GM04503 (cell line): ENCODE measurements around the gene AMIGO1.
A peak's percentile ranks its signal among the peaks of the same experiment; 100 is the strongest.

Experiments
- DNase-seq: peaks from one replicate; pipeline ENCODE4 v3.0.0-alpha.2; 2012; ENCODE audit warnings: low read depth

The AMIGO1 gene

DNA sequence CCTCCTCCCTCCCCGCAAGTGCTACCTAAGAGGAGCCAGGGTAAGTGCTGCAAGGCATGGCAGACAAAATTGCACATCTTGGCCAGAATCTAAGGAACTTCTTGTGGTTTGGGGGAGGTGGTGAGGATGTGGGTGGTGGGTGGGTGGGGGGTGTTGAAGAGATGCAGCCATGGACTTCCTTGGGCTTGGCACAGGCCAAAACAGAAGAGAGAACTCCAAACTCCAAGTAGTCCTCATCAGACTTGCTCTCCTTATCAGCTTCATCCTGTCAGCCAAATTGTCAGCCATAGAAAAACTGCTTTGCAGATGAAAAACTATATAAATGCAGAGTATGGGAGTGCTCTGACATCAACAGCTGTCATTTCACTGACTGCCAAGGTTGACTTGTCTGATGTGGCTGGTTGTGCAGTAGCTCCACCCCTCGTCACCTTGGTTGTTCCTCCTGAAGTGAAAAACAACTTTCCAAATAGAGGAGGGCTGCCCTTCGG, 7.1 kb downstream of the AMIGO1 start:
- no peak for DNase-seq

DNA sequence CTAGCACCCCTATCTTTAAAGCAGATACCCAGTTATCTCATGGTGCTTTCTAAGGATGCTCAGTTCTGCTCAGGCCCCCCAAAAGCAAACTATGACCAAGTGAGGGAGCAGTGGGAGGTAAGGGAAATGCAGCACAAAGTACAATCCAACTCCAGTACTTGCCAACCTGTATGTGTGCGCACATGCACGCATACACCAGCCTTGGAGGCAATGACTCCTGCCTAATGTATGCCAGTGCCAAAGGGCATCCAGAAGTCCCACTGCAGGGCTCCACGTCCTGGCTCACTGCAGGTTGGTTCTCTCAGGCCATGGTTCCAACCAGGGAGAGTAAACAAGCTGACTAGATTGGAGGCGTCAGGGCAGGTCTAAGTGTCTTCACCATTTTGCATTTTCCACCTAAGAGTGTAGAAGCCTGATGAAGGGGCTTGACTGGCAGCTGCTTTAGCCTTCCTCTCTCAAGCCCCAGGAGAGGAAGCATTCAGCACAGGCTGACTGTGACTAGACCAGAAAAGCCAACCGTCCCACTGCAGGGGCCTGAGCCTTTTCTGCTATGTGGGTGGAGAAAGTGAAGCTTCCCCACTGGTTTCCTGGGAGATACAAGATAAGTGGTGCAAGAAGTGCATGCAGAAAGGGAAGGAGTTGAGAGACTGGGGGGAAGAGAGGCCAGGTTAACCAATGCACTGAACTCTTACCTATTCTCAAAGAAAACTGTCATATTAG, 7.7 kb downstream of the AMIGO1 start:
- DNase-seq = no peak

DNA sequence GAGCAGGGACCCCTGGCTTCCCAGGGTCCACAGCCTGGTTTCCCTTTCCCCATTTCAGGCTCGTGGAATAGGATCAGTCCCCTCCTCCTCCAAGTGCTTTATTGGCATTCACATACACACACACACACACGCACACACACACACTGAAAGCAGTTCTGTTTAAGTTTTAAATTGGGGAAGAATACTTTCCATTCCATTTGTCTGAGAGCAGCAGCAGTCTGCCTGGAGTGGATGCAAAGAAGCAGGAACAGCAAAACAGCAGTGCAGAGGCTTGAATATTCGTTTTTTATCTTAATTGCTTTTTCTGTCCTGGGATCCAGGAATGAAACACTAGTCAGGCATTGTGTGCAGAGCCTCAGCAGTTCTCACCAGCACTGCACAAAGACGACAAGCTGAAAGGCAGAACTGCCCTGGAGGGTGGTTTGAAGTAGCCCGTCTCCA, 8.6 kb downstream of the AMIGO1 start:
- DNase-seq = peak; percentile 82

DNA sequence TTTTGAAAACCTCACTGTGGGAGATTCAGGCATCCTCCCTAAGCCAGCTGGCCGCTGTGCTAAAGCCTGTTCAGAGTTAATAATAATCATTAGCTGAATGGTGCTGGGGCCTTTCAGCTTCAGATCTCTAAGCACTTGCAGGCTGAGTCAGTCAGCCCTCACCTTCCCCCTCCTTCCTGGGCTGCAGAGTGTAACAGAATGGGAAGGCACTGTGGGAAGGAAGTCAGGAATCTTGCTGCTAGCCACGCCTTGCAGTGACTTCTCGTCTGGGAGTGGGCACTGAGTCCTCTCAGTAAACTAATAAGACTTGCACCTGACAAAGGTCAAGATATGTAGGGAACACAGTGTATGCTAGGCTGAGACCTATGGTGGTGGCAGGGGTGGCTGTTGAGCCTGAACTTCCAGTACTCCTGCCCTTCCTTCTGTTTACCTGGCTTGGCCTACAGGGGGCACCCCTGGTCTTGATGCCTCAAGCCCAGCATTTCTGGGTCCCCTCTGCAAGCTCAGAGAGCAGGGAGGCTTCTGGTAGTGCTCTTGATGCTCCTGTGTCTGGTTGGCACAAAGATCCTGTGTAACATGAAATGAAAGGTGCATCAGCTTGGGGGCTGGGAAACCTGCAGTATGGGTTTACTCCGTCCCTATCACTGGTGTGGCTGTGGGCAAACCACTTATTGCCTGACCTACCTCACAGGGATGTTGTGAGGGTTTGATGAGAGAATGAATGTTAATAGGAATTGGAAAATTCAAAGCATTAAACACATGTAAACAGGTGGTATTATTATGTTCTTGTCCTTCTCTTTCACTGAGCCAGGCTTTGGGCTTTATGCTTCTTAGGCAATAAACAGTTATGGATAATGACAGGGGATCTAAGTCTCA, 9.6 kb downstream of the AMIGO1 start:
- no peak for DNase-seq

DNA sequence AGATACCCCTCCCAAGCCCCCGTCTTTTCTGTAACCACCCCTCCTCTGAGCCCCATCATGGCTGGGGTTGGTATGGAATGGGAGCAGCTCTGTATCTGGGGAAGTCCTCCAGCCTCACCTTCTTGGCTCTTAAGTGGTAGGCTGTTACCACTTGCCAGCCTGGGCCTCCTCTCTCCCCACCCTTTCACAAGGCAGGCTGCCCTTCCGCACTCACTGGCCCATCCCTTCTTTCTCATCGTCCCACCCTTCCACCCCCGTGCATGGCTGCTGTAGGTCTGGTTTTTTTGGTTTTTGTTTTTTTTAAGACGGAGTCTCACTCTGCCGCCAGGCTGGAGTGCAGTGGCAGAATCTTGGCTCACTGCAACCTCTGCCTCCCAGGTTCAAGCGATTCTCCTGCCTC, 10.4 kb downstream of the AMIGO1 start:
- DNase-seq = no peak

DNA sequence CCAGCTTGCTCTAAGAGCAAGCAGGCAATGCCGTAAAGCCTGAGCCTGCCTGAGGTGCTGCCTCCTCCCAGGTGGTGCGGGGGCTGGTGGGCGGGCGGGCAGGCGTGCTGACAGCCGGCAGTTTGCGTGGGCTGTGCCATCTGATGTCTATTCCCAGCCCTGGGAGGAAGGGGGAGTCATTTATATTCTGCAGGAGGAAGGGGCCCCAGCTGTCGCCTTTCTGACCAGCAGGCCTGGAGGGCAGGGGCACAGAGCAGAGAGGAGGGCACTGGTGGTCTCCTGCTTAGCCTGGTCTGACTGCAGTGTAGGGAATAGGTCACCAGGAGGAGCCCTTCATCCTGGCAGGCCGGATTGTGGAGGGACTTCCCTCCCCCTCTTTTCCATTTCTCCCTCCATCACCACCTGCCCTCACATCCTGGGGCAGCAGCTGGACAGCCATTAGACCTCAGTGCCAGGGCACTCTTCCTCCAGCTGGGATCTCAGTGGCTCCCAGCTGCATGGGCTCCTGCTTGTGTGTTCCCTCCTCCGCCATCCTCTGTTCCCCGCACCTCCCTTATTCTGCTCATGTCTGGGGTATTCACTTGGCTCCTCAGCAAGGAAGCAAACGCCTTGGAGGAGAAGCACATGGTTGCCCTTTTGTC, 11.2 kb downstream of the AMIGO1 start:
- no peak for DNase-seq

DNA sequence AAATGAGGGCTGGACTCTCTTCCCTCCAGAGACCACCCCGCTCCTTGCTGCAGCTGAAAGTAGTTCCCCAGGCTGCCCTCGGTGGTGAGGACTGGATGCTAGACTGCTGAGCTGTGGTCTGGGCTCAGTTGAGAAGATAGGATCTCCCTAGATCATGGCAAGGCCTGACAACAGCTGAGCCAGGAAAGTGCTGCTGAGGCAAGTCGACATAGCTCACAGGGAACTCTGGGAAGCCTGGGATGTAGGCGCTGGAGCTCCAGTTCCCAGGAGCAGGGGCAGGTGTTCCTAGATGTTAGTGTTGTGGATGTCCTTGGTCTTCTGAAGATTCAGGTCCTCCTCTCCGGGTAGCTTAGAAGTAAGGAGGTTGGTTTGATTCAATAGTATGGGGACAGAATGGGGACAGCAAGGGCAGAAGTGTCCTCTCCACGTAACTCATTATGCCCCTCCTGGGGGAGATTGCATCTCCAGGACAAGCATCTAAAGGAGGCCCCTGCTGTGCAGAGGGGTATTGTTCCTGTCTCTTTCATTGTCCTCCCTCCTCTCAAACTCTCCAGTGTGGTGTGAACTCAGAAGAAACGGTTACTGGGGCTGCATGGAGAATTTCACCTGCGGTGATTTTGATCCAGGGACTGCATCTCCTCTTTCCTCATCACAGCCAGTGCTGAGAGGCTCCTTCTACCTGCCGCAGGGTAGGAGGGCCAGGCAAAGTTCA, 11.9 kb downstream of the AMIGO1 start:
- no peak for DNase-seq

DNA sequence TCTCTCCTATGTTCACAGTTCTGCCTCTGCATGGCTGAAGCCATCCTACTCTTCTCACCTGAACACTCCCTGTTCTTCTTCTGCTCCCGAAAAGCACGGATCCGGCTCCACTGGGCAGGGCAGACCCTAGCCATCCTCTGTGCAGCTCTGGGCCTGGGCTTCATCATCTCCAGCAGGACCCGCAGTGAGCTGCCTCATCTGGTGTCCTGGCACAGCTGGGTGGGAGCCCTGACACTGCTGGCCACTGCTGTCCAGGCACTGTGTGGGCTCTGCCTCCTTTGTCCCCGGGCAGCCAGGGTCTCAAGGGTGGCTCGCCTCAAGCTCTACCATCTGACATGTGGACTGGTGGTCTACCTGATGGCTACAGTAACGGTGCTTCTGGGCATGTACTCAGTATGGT, 13.8 kb downstream of the AMIGO1 start:
- DNase-seq = no peak

DNA sequence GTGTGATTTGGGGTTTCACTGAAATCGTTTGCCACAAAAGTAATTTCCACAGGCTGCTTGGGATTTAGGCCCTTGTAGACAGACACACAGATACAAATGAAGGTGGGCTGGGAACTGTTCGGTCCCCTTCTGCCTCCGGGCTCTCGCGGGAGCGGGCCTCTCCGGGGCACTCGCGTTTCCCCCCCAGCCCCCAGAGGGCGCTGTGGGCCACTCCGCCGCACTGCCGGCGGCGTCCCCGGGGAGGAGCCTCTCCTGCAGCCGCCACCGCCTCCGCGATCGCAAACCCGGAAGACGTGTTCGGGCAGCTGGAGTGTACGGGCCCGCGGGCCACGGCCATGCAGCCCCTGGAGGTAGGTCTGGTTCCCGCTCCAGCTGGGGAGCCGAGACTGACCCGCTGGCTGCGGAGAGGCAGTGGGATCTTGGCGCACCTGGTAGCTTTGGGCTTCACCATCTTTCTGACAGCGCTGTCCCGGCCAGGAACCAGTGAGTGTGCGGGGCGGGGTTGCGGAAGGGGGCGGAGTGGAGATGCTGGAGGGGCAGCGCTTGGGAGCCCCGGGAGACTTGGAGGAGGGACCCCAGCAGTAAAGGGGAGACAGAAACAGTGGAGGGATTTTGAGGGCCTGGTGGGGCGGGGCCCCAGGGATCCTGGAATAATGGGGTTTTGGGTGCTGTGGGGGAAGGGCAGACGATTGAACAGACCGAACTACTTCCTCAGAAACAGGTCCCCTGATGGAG, 15.6 kb downstream of the AMIGO1 start, which contains the start of gene CYB561D1:
Gene CYB561D1, plus strand, starts transcription at position 290 of the 735 bp plus-strand sequence. Its CDS starts 46 bp downstream, at position 336.
- peak; percentile 37 for DNase-seq

DNA sequence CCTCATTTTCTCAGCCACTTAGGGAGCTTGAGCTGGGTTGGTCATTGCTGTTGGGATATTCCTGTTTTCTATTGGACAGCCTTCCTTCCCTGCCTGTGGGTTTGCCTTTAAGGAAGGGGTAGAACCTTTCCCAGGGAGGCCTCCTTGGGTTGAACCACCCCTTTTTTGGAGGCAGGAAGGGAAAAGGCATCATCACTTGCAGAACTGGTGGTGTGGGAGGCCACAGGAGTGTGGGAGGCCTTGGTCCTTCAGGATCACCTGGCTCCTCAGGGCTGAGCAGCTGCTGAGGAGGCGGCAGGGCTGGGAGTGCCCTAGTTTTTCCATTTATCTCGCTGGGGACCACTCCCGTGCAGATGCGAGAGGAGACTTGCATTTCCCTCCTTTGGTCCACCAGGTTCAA, 16.3 kb downstream of the AMIGO1 start:
- no peak for DNase-seq

DNA sequence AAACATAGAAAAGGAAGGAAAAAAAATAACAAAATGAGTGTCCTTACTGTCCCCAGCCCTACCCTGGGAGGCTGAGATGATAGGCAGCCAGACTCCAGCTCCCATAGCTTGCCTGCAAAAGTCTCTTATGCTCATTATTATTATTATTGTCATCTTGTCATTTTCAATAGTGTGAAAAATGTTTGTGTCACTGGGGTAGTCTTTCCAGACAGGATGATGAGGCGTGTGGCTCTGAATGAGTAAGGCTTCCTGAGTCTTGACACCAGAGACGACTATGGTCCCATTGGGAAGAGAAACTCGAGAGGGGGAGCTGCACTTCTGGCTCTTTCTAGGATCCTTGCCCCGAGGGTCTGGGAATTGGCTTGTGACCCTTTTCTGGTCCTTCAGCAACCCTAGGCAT, 16.7 kb downstream of the AMIGO1 start:
- DNase-seq = no peak

DNA sequence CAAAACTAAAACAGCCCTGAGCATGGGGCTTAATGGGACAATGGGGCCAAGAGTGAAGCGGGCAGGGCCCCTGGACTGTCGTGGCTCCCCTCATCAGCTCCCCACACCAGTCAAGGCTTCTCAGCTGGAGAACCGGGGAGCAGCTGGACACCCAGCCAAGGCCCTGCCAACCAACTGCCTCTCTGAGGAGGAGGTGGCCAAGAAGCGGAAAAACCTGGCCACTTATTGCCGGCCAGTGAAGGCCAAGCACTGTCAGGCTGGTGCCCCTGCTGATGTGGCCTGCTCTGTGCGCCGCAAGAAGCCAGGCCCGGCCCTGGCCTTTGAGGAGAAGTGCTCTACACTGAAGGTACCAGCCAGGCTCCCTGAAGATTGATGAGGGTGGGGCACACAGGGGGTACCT, 18.2 kb downstream of the AMIGO1 start:
- DNase-seq = no peak

DNA sequence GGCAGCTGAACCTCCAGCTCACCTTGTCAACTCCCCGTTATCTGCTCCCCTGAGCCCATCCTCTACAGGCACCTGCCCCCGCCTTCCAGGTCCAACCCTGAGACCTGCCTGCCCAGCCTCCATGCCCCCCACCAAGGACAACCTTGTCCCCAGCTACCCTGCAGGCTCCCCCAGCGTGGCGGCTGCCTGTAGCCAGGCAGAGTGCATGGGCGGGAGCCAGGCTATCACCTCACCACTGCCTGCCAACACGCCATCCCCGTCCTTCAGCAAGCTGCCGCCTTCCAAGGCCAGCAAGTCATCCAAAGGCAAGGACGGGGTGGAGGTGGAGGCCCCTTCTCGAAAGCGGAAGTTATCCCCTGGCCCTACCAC, 18.6 kb downstream of the AMIGO1 start:
- no peak for DNase-seq

DNA sequence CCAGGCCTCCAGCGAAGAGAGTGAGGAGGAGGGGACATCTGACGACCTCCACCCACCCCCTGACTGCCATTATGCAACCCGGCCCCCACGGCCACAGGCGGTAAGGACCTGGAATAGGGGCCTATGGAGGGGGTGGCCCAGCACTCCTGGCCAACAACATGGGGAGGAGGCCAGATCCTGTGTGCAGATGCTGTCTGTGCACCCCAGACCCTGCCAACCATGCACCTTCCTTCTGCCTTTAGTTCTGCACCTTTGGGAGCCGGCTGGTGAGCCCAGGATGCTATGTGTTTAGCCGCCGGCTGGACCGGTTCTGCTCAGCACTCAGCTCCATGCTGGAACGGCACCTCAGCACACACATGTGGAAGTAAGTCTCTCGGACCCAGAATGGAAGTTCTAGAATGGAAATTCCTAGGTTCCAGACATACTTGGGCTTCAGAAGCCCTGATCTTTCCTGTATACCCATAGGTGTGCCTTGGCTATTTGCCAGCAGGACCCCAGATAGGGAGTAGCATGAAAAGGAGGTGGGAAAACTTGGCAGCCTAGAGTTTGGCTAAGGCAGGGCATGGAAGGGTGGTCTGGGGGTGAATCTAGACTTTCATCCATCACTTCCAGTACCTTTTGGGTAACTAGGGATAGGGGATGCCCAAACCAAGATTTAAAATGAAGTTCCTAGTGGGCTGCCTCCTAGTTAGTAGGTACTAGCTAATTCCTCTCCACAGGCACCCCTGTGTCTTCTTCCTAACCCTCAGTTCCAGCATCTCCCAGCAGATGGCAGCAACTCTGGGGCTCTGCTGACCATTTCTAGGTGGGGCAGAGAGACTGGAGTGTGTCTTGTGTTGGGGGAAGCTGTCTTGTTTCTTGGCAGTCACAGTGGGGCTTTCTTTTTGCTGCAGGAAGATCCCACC, 19.2 kb downstream of the AMIGO1 start:
- no peak for DNase-seq

DNA sequence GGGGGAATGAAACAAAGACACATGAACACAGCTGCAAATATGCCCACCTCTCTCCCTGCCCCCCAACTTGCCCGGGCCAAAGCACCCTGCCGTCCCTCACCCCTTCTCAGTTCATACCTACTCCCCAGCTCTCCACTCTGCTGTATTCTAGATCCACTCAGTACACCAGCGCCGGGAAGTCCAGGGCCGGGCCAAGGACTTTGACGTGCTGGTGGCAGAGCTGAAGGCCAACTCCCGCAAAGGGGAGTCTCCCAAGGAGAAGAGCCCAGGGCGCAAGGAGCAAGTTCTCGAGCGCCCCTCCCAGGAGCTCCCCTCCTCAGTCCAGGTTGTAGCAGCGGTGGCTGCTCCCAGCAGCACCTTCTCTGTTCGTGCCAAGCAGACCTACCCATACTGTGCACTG, 20.8 kb downstream of the AMIGO1 start:
- no peak for DNase-seq

DNA sequence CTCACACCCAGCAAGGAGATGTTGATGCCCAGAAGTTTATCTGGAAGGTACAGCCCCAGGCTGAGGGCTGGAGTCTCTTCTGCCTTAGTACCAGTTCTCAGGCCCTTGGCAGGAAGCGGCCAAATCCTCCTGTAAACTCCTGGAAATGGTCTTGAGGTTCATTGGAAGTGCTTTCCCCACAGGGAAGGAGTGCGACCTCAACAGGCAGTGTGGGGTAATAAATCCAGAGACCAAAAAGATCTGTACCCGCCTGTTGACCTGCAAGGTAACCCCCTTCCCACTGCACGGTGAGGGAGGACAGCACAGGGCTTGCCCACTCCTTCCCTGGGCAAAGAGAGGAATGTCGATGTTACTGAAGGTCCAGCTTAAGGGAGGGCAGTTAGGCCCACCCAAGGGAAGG, 21.3 kb downstream of the AMIGO1 start:
- DNase-seq = no peak

DNA sequence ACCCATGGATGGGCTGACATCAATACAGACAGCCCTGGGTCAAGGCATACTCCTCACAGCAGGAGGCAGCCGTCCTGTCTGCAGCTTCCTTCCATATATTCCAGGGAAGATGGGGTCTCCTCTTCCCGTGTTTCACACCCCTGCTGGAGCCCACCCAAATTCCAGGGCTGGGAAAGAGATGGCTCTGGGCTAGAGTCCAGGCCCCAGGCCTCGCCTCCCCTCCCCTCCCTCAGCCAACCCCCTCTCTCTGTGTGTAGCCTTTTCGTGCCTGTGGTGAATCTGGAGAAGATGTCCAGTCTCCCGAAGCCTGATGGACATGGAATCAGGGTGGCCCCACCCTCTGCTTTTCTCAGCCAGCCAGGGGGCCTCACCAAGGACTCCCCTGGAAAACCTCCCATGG, 22.3 kb downstream of the AMIGO1 start:
- DNase-seq = no peak

DNA sequence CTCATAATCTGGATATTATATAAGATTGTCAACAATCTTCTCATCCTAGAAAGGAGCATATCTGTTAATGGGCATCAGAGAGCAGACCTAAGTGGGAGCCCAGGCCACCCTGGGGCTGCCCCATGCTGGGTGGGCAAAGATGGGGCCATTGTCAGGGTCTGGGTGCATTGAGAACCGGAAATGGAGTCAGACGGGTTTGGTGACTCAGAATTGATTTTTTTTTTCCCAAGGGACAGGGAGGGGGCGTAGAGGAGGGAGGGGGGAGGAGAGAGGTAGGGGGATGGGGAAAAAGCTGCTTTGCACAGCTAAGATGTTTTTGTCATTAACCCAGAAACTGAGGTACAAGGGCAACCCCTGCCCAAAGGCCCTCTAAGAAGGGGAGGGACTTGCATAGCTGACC, 24.5 kb downstream of the AMIGO1 start:
- DNase-seq = no peak

DNA sequence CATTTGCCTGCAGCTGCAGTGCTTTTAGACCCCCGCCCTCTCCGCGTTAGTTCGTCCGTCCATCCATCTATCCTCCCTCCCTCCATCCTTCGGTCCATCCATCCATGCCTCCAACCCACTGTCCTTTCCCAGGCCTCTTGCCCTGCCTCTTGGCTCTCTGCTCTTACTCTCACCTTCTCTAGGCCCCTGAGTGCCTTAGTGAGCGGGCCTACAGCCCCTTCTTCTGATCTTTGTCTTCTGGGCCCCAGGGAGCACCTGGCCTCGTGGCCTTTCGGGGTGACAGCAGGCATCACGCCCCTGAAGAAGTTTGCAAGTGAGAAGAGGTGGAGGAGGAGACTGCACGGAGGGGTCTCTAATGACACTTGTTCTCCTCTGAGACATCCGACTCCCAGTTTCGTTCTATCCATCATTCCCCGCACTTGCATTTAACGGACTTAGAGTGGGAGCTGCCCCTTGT, 25.0 kb downstream of the AMIGO1 start:
- DNase-seq = no peak
